Measurements from ENCODE around the gene SKAP2. TPM values are rescaled to one million over a fixed set of nuclear protein-coding genes. Genes with fewer than 3 reads are reported as not detected.

SKAP2 gene
- total RNA-seq, 1 donor, result 19.5 TPM

DNA sequence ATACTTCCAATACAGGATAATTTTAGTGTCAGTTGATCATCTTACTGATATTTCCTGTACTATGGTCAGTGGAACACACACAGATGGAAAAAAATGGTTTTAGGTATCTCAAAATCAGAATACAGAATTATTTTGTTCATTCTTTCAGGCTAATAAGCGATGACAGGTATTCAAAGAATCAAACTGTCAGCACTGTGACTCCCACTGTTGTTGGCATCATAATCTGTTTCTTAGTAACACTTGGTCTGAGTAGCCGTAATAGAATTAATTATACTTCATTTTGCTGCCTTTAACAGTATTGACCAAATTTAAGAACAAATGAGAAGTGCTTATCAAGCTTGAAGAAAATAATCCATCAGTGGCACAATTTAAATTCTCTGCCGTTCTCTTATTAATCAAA lies 215.0 kb downstream of the SKAP2 start:
- TF ChIP-seq CTCF (IDR thresholded peaks at IDR 0.05; ENCODE audit: extremely low read depth, low read depth, low read length), result no peak
- no peaks in the 10 kb centered on the region for H3K79me2 ChIP-seq (ENCODE audit: insufficient read depth, low read length)
- H3K4me1 ChIP-seq (ENCODE audit: insufficient read depth, low read length), result no peaks in the 10 kb centered on the region
- no peak overlapping the region for H2AFZ ChIP-seq (ENCODE audit: low read length)
- H3K4me3 ChIP-seq (ENCODE audit: insufficient read depth, low read length), result no peak overlapping the region
- H3K27me3 ChIP-seq (ENCODE audit: insufficient read depth, low read length), result no peaks in the 10 kb centered on the region
- H3K36me3 ChIP-seq (ENCODE audit: insufficient read depth, low read length), result no peaks in the 10 kb centered on the region
- no peaks in the 10 kb centered on the region for H4K20me1 ChIP-seq (ENCODE audit: insufficient read depth, low read length)
- H3K4me2 ChIP-seq (ENCODE audit: insufficient read depth, low read length), result no peak overlapping the region
- no peaks in the 10 kb centered on the region for H3K9me3 ChIP-seq (ENCODE audit: low read depth, low read length)
- H3K27ac ChIP-seq (ENCODE audit: low read depth, low read length), result no peak overlapping the region
- no peak for DNase-seq (ENCODE audit: insufficient read length, low spot score, missing footprints)

- no peaks in the 10 kb centered on the region for H3K36me3 ChIP-seq (ENCODE audit: insufficient read depth, low read length)
- no peaks in the 10 kb centered on the region for H3K9me3 ChIP-seq (ENCODE audit: low read depth, low read length)
- H3K79me2 ChIP-seq (ENCODE audit: insufficient read depth, low read length), result no peaks in the 10 kb centered on the region
- H4K20me1 ChIP-seq (ENCODE audit: insufficient read depth, low read length), result no peaks in the 10 kb centered on the region
- no peak overlapping the region for H3K4me3 ChIP-seq (ENCODE audit: insufficient read depth, low read length)
- H3K4me2 ChIP-seq (ENCODE audit: insufficient read depth, low read length), result no peak overlapping the region
- H3K4me1 ChIP-seq (ENCODE audit: insufficient read depth, low read length), result no peaks in the 10 kb centered on the region
- no peak overlapping the region for H3K27ac ChIP-seq (ENCODE audit: low read depth, low read length)
- DNase-seq (ENCODE audit: insufficient read length, low spot score, missing footprints), result no peak
- no peaks in the 10 kb centered on the region for H3K27me3 ChIP-seq (ENCODE audit: insufficient read depth, low read length)
- H2AFZ ChIP-seq (ENCODE audit: low read length), result no peak overlapping the region
- no peak for TF ChIP-seq CTCF (IDR thresholded peaks at IDR 0.05; ENCODE audit: extremely low read depth, low read depth, low read length)
These were observed 215.8 kb downstream of the SKAP2 start for GRCh38 chr7:26648554-26648953.

DNA sequence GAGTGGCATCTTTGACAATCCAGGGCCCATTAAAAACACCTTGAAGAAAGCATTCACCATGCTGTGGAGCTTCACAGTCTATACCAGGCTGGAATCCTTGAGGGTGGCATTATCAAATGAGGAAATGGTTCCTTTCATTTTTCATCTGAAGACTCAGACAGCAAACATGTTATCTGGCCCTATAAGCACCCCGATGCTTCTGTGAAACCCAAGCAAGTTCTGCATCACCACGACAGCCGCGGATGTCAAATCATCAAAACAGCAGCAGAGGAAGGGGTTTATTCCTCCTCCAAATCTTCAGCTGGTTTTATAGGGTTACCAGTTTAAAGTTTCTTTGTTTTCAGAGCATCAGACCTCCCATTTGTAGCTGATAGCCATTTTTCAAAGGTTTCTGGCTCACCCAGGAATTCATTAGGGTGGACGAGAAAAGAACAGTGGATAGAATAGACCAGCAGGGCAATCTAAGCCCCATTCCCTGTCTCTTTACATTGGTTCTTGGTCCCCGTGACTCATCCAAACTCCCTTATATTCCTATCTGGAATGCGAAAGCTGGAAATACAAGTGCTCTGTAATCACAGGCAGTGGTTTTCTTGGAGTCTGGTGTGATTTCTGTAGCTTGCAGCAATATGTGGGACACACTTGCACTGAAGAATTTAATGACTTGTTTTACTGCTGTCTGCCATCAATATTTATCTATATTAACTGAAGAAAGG lies 217.9 kb downstream of the SKAP2 start:
- TF ChIP-seq CTCF (IDR thresholded peaks at IDR 0.05; ENCODE audit: extremely low read depth, low read depth, low read length), result no peak
- H3K79me2 ChIP-seq (ENCODE audit: insufficient read depth, low read length), result no peaks in the 10 kb centered on the region
- H3K4me1 ChIP-seq (ENCODE audit: insufficient read depth, low read length), result no peaks in the 10 kb centered on the region
- H3K27ac ChIP-seq (ENCODE audit: low read depth, low read length), result no peak overlapping the region
- no peaks in the 10 kb centered on the region for H4K20me1 ChIP-seq (ENCODE audit: insufficient read depth, low read length)
- H3K4me2 ChIP-seq (ENCODE audit: insufficient read depth, low read length), result no peak overlapping the region
- no peaks in the 10 kb centered on the region for H3K9me3 ChIP-seq (ENCODE audit: low read depth, low read length)
- no peak overlapping the region for H3K4me3 ChIP-seq (ENCODE audit: insufficient read depth, low read length)
- no peak overlapping the region for H2AFZ ChIP-seq (ENCODE audit: low read length)
- H3K27me3 ChIP-seq (ENCODE audit: insufficient read depth, low read length), result no peaks in the 10 kb centered on the region
- peak; percentile 14 for DNase-seq (ENCODE audit: insufficient read length, low spot score, missing footprints)
- H3K36me3 ChIP-seq (ENCODE audit: insufficient read depth, low read length), result no peaks in the 10 kb centered on the region

GRCh38 chr7:26645121-26645520 lies 219.3 kb downstream of the SKAP2 start:
- Histone ChIP-seq H3K4me1 (ENCODE audit: insufficient read depth, low read length) (no peaks in the 10 kb centered on the region), H3K4me2 (ENCODE audit: insufficient read depth, low read length) (no peak overlapping the region), H3K27ac (ENCODE audit: low read depth, low read length) (no peak overlapping the region), H2AFZ (ENCODE audit: low read length) (no peak overlapping the region), H3K9me3 (ENCODE audit: low read depth, low read length) (no peaks in the 10 kb centered on the region), H4K20me1 (ENCODE audit: insufficient read depth, low read length) (no peaks in the 10 kb centered on the region), H3K27me3 (ENCODE audit: insufficient read depth, low read length) (no peaks in the 10 kb centered on the region), H3K79me2 (ENCODE audit: insufficient read depth, low read length) (no peaks in the 10 kb centered on the region), H3K36me3 (ENCODE audit: insufficient read depth, low read length) (no peaks in the 10 kb centered on the region), H3K4me3 (ENCODE audit: insufficient read depth, low read length) (no peak overlapping the region)
- no peak for DNase-seq (ENCODE audit: insufficient read length, low spot score, missing footprints)
- TF ChIP-seq CTCF (IDR thresholded peaks at IDR 0.05; ENCODE audit: extremely low read depth, low read depth, low read length), result no peak

Measured in osteoblast (primary cell).